CD4-positive, alpha-beta T cell treated with Interleukin-4 for 4 hours (primary cell): ENCODE data around the gene MEI1.

Experiments
- DNase-seq: peaks from one replicate; pipeline ENCODE4 v3.0.0-alpha.2; 2020

The MEI1 gene

GRCh38 chr22:41746567-41747400 lies 47.5 kb downstream of the MEI1 start:
- DNase-seq: peak; percentile 63

GRCh38 chr22:41752011-41752970 lies 53.0 kb downstream of the MEI1 start:
- DNase-seq: no peak

GRCh38 chr22:41753984-41754383 lies 54.7 kb downstream of the MEI1 start:
- no peak for DNase-seq

GRCh38 chr22:41757502-41757901 lies 58.2 kb downstream of the MEI1 start:
- no peak for DNase-seq

- DNase-seq: no peak
Measured at GRCh38 chr22:41758231-41758630, 58.9 kb downstream of the MEI1 start.

- DNase-seq: no peak
Measured at GRCh38 chr22:41762980-41763779, 63.9 kb downstream of the MEI1 start.

GRCh38 chr22:41766476-41766875 lies 67.2 kb downstream of the MEI1 start:
- DNase-seq: no peak

GRCh38 chr22:41768430-41768829 lies 69.1 kb downstream of the MEI1 start:
- DNase-seq: peak; percentile 7

- DNase-seq: no peak
Measured at GRCh38 chr22:41770715-41771468, 71.6 kb downstream of the MEI1 start.

GRCh38 chr22:41772198-41772597 lies 72.9 kb downstream of the MEI1 start:
- no peak for DNase-seq

- no peak for DNase-seq
Measured at GRCh38 chr22:41772645-41773044, 73.3 kb downstream of the MEI1 start.

GRCh38 chr22:41775338-41775737 lies 76.0 kb downstream of the MEI1 start:
- DNase-seq: no peak

- no peak for DNase-seq
Measured at GRCh38 chr22:41775976-41776375, 76.7 kb downstream of the MEI1 start.

GRCh38 chr22:41776381-41776780 lies 77.1 kb downstream of the MEI1 start:
- DNase-seq: no peak

- DNase-seq: no peak
Measured at GRCh38 chr22:41777749-41778425, 78.6 kb downstream of the MEI1 start.

GRCh38 chr22:41779929-41780505 lies 80.7 kb downstream of the MEI1 start:
- no peak for DNase-seq

GRCh38 chr22:41780746-41781505 lies 81.6 kb downstream of the MEI1 start:
- DNase-seq: peak; percentile 97

- DNase-seq: no peak
Measured at GRCh38 chr22:41781507-41781906, 82.2 kb downstream of the MEI1 start.

GRCh38 chr22:41782316-41782715 lies 83.0 kb downstream of the MEI1 start:
- peak; percentile 48 for DNase-seq

- DNase-seq: no peak
Measured at GRCh38 chr22:41782751-41783150, 83.4 kb downstream of the MEI1 start.
